Upper lobe of left lung (tissue), 4 donors: ENCODE data around the gene HNRNPA1L2.

Experiments used
- POLR2A ChIP-seq, 4 donors: fragments of 450-650 bp; IDR thresholded peaks; one replicate each; pipeline ENCODE4 v1.5.1; 2016 to 2017; ENCODE audit warnings: antibody characterized with exemption in 4 of 4, mild to moderate bottlenecking in 2 of 4
- TF ChIP-seq, protein P1 (sequence below), 6 experiments: fragments of 450-650 bp in 4 of 6; fragments of 200-600 bp in 2 of 6; sonication (generic) in 2 of 6; IDR thresholded peaks; one replicate each; pipeline ENCODE4 v1.5.1; 2016 to 2019; ENCODE audit warnings: antibody characterized with exemption in 6 of 6

GRCh38 chr13:52615134-52615801, 27.0 kb upstream of the HNRNPA1L2 start:
- TF ChIP-seq, protein P1, sequence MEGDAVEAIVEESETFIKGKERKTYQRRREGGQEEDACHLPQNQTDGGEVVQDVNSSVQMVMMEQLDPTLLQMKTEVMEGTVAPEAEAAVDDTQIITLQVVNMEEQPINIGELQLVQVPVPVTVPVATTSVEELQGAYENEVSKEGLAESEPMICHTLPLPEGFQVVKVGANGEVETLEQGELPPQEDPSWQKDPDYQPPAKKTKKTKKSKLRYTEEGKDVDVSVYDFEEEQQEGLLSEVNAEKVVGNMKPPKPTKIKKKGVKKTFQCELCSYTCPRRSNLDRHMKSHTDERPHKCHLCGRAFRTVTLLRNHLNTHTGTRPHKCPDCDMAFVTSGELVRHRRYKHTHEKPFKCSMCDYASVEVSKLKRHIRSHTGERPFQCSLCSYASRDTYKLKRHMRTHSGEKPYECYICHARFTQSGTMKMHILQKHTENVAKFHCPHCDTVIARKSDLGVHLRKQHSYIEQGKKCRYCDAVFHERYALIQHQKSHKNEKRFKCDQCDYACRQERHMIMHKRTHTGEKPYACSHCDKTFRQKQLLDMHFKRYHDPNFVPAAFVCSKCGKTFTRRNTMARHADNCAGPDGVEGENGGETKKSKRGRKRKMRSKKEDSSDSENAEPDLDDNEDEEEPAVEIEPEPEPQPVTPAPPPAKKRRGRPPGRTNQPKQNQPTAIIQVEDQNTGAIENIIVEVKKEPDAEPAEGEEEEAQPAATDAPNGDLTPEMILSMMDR (IDR thresholded peaks at IDR 0.05): no peak
- no peak for TF ChIP-seq POLR2A (IDR thresholded peaks at IDR 0.05)
